Midbrain (tissue), 1 donor: Measurements from ENCODE around the gene GOT1.

Source experiments
- DNase-seq: peaks from one replicate; lab custom pipeline; 2025; lab: John Stamatoyannopoulos, UW

GOT1 gene

GRCh38 chr10:99395750-99396445 lies 34.5 kb downstream of the GOT1 start:
- DNase-seq: peak; percentile 32

GRCh38 chr10:99394761-99395386 lies 35.5 kb downstream of the GOT1 start:
- DNase-seq: no peak

GRCh38 chr10:99394256-99394655 lies 36.2 kb downstream of the GOT1 start:
- no peak for DNase-seq

- DNase-seq: no peak
These were observed 36.7 kb downstream of the GOT1 start for GRCh38 chr10:99393683-99394082.

GRCh38 chr10:99393036-99393435 lies 37.4 kb downstream of the GOT1 start:
- no peak for DNase-seq

GRCh38 chr10:99391346-99391745 lies 39.1 kb downstream of the GOT1 start:
- no peak for DNase-seq

- no peak for DNase-seq
These were observed 40.5 kb downstream of the GOT1 start for GRCh38 chr10:99389729-99390480.

GRCh38 chr10:99387541-99387940 lies 42.9 kb downstream of the GOT1 start:
- DNase-seq: no peak

GRCh38 chr10:99387071-99387470 lies 43.4 kb downstream of the GOT1 start:
- no peak for DNase-seq

- DNase-seq: no peak
These were observed 48.2 kb downstream of the GOT1 start for GRCh38 chr10:99382176-99382575.

GRCh38 chr10:99375426-99375825 lies 55.0 kb downstream of the GOT1 start:
- no peak for DNase-seq

- no peak for DNase-seq
These were observed 55.5 kb downstream of the GOT1 start for GRCh38 chr10:99374972-99375371.

GRCh38 chr10:99374526-99374925 lies 55.9 kb downstream of the GOT1 start:
- no peak for DNase-seq

GRCh38 chr10:99372546-99373271 lies 57.7 kb downstream of the GOT1 start:
- no peak for DNase-seq

GRCh38 chr10:99370993-99371392 lies 59.4 kb downstream of the GOT1 start:
- peak; percentile 5 for DNase-seq

GRCh38 chr10:99369551-99369950 lies 60.9 kb downstream of the GOT1 start:
- DNase-seq: no peak

GRCh38 chr10:99369126-99369525 lies 61.3 kb downstream of the GOT1 start:
- DNase-seq: no peak

GRCh38 chr10:99368646-99369045 lies 61.8 kb downstream of the GOT1 start:
- DNase-seq: no peak

- DNase-seq: no peak
These were observed 63.8 kb downstream of the GOT1 start for GRCh38 chr10:99366666-99367065.

- no peak for DNase-seq
These were observed 64.7 kb downstream of the GOT1 start for GRCh38 chr10:99365736-99366135.

- no peak for DNase-seq
These were observed 65.1 kb downstream of the GOT1 start for GRCh38 chr10:99365311-99365710.

GRCh38 chr10:99364125-99364524 lies 66.3 kb downstream of the GOT1 start:
- DNase-seq: no peak
